Putamen (tissue), 1 donor: ENCODE measurements around the gene PANX1.
"Not testable (repeated sequence)": the region's sequence is repeated elsewhere in the genome, so short reads cannot be mapped to it uniquely, and the experiment has no call there.

ENCODE experiments used
- DNase-seq: peaks from one replicate; pipeline ENCODE4 v3.0.0-alpha.2; 2016; ENCODE audit warnings: low spot score

The PANX1 gene, protein sequence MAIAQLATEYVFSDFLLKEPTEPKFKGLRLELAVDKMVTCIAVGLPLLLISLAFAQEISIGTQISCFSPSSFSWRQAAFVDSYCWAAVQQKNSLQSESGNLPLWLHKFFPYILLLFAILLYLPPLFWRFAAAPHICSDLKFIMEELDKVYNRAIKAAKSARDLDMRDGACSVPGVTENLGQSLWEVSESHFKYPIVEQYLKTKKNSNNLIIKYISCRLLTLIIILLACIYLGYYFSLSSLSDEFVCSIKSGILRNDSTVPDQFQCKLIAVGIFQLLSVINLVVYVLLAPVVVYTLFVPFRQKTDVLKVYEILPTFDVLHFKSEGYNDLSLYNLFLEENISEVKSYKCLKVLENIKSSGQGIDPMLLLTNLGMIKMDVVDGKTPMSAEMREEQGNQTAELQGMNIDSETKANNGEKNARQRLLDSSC

DNA sequence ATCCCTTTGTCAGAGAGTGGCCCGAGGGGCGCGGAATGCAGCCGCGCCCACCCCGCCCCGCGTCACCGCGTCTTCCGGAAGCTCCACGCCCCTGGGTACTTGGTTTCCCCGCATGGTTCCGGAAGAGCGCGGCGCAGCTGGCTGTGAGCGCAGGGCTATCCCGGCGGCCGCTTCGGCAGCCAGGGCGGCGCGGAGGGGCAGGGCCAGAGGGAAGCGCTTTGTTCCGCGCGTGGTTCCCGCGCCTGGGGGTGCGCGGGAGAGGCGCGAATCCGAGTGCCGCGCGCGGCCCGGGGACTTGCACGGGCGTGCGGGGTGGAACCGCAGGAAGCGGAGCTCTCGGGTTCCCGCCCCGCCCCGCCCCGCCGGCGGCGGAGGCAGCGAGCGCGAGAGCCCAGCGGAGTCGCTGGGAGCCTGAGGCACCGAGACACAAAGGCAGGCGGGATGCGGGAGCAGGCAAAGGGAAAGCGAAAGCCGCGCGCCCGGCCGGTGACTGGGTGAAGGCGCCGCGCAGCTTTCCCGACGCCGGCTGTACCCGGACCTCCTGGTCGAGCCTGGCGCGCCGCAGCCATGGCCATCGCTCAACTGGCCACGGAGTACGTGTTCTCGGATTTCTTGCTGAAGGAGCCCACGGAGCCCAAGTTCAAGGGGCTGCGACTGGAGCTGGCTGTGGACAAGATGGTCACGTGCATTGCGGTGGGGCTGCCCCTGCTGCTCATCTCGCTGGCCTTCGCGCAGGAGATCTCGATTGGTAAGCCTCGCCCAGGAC, at the start of gene PANX1:
TSS of gene PANX1 (plus strand) at position 96 of the 766 bp plus-strand sequence. CDS start at position 568, 472 bp downstream.
- DNase-seq = peak; percentile 80

DNA sequence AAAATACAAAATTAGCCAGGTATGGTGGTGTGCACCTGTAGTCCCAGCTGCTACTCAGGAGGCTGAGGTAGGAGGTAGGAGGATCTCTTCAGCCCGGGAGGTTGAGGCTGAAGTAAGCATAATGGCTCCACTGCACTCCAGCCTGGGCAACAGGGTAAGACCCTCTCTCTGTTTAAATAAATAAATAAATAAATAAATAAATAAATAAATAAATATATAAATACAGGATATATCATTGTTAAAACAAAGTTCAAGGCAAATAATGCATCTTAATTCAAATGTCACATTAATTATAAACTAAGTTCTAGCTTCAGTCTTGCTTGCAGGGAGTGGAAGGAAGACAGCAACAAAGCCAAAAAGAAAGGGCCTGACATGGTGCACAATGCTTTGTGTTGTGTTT, 44.5 kb upstream of the PANX1 start:
- DNase-seq = no peak

DNA sequence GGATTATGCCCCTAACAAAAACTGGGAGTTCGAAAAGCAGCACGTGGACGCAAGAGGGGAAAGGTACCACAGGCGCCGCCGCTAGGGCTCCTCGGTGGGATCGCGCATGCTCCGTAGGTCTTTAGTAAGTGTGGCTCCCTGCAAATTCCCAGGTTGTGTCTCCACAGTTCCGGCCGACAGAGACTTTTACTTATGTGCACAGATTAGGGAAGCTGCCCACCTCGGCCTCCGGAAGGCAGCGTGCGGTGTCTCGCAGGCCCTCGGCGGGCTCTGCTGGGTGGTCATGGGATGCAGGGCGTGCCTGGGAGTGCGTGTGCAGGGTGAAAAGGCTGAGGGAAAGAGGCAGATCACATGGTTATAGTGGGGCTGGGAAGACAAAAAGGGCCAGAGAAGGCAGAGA, 39.7 kb upstream of the PANX1 start:
- DNase-seq = no peak

DNA sequence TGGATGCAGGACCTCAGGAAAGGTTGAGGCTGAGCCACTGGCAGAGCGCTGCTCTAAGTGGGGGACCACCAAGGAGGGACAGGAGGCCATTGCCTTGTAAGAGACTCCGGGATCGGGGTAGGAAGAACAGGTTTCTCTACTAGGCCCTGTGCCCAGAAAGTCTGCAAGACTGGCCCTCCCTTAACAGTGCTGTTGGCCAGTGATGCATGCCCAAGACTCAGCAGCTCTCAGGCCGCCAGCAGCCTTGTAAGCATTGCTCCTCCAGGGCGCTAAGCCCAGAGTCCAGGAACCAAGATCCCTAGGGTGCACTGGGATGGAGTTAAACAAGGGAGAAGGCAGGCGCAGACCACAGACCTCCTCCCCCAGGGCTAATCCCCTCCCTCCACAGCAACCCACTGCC, 39.3 kb upstream of the PANX1 start:
- DNase-seq = no peak

DNA sequence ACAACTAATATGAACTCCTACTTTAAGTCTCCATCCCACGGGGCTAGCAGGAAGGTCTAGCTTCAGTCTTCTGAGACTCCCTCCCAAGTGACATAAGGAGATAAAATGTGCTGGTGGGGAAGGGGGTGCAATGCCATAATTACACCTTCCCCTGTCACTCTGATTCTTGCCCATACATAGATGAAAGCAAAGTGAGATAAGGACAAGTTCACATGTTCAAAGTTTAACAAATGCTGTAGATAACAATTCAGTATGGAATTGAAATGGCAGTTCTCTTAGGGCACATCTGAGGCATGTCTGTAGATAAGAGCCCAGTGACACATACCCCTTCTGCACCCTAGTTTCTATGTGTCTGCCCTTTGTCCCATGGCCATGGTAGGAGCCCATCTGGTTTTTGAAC, 38.2 kb upstream of the PANX1 start:
- DNase-seq = no peak

DNA sequence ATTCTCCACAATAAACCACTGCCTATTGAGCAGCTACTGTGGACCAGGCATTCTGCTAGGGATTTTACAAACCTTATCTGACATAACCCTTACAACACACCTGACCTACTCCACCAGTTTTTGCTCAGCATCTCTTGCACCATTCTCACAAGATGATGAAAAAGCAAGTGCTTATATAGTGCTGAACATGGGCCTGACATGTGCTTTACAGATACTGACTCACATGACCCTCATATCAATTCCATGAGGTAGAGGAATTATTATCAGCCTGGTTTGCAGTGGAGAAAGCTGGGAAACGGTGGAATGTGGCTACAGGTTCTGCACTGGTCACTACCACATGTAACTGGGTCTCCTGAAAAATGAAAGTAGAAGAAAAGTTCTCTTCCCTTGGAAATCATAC, 37.5 kb upstream of the PANX1 start:
- no peak for DNase-seq

DNA sequence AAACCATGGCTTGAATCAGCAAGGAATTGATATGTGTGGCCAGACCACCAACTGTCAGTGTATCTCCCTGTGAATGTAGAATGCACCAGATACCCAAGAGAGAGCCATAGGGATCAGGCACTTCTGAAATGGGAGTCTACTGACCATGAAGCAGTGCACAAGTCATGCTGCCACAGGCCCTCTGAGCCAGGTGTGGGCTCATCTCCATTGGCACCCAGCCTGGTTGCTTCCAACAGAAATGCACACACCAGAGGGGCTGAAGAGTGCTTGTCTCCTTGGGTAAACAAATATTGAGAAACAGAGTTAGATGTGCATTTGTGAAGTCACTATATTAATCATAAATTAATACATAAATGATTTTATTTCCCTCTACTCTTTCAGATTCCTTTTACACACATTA, 28.4 kb upstream of the PANX1 start:
- DNase-seq = no peak

DNA sequence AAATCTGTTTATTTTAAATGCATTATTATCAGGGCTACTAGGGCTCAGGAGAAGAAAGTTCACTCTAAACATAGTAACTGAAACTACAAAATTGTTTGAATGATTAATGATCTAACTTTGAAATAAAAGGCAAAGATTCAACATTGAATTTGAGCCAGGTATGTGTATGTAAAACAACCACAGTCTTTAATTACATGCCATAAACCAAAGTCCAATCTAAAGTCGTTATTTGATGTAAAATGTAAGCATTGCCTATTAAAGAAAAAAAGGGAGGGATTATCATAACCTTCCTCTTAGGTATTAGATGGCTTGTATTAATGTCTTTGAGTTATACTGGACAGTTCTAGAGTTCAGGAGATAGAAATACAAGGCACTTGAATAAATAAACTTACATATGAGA, 25.2 kb upstream of the PANX1 start:
- no peak for DNase-seq

DNA sequence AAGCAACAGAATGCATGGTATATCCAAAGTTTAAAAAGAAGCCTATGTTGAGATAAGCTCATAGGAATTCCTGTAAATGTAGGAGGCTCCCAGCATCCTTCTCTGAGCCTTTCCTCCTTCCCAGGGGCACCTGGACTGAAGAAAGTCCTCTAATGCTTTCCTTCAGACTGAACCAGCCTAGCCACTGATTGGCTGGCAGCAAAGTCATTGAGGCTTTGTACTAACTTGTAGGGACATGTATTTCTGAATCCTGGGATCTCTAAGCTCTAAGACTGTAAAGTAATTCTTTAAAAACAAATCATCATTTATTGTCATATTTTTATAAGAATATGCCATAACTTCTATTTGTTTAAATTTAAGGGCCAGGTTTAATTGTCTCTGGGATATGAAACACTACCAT, 23.9 kb upstream of the PANX1 start:
- DNase-seq = no peak

DNA sequence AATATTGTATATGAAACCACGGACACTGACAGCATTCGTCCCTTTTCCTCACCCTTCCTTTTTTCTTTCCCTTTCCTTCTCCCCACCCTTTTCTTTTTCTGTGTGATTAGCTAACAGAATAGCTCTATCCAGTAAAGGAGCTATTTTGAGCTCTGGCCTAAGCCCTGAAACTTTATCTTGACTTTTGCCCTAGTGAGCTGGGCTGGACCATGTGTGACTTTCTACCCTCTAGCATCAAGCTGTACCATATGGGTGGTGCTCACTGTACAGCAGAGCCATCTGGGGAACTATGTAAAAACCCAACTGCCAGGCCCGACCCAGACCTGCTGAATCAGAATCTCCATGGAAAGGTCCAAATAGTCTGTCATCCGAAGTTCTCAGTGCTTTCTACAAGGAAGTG, 21.9 kb upstream of the PANX1 start:
- no peak for DNase-seq

DNA sequence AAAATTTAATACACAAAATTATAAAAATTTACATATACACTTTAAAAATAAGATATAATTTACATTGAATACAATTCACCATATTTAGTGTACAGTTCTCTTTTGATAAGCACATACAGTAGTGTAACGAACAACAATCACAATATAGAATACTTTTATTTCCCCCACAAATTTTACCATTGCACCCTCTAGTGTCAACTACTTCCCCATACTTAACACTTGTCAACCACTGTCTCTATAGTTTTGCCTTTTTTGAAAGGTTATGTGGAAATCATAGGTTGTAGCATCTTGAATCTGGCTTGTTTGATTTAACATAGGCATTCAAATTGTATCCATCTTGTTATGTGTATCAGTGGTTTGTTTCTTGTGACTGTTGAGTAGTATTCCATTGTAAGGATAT, 21.3 kb upstream of the PANX1 start:
- no peak for DNase-seq

DNA sequence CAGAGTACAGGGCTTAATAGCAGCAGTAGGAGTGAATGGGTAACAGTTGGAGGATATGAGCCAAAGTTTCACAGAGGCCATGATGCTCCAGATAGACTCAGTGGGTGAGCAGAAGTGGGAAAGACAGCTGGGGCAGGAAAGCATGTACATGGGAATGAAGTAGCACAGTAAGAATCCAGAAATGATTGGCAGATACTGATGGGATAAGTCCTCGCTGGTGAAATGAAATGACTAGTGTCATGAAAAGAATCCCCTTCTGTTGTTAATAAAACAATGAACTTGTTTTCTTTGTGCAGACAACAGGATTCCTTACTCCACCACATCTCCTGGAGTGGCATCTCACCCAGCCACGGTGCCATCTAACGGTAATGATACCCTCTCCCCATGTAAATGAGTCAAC, 17.4 kb upstream of the PANX1 start:
- DNase-seq = no peak

DNA sequence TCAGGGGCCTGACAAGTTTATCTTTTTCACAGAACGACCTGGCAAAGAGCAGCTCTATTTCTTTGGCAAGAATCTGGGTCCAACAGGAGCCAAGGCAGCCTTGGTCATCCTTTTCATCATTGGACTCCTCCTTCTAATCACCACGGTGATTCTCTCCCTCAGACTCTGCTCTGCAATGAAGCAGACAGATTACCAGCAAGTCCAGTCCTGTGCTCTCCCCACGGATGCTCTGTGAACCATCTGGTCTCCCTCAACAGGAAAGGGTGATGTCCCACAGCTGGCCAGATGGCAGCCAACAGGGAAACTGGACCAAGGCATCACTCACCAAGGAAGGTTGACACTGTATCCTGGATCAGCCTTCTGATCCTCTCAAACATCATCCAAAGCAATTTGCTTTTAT, 17.0 kb upstream of the PANX1 start:
- DNase-seq = no peak

DNA sequence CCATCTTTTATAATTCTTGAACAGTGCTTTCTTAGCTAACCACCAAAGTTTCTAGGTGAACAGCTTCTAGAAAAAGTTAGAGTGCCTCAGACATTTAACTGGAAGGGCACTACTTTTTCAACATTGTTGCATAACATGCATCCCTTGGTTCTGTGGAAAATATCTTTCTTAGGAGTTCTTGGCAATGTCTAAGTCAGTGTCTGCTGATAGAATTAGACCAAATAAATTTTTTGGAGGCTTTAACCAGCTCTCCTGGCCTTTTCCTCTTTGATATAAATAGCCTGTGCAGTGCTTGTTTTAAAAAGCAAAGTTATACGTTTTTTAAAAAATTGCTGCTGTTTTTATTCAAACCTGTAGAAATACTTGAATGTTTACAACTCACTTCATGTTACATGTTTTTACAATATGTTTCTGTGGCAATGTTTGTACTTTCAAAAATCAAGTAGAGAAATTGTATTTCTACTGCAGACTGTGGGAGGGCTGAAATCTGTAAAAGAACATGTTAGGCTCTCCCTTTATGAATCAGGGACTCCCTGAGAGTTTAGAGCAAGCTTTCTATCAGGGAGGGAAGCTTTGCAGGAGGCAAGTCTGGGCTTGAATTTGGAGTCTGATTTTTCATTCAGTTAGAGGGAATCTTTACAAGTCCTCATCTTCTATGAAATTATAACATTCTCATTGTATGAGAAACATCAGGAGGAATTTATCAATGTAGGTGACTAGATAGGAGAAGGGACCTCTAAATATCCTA, 16.3 kb upstream of the PANX1 start:
- no peak for DNase-seq

DNA sequence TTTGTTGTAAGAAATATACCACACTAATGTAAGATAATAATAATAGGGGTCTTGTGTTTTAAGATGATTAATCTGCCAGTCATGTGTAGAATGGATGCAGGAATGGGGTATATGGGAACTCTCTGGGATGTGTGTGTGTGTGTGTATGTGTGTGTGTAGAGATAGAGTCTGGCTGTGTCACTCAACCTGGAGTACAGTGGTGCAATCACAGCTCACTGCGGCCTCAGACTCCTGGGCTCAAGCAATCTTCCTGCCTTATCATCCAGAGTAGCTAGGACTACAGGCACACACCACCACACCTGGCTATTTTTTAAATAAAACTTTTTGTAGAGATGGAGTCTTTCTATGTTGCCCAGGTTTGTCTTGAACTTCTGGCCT, 11.5 kb upstream of the PANX1 start:
- DNase-seq = no peak

DNA sequence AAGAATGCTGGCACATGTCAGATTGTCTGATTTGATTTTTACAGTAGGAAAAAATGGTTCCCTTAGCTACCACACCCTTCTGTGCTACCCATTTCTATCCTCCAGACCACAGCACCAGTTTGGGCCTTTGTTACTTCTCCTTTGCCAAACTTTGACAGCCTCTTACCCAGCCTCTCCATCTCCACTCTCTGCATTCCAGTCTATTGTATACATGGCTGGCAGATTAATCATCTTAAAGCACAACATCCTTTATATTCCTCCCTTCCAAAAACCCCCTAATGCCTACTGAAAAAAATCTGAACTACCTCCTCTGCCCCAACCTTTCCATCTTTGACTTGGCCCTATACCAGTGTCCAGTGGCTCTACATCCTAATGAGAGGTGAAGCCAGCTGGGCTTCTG, 10.8 kb upstream of the PANX1 start:
- no peak for DNase-seq

DNA sequence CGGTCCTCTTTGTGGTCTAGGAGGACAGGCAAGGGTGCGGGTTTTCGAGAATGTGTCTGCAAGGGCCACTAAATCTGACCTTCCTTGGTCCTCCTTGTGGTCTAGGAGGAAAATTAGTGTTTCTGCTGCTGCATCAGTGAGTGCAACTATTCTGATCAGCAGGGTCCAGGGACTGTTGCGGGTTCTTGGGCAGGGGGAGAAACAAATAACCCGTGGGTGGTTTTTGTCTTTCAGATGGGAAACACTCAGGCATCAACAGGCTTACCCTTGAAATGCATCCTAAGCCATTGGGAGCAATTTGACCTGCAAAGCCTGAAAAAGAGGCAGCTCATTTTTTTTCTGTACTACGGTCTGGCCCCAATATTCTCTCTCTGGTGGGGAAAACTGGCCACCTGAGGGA, 9.0 kb upstream of the PANX1 start:
- DNase-seq = not testable (repeated sequence)

DNA sequence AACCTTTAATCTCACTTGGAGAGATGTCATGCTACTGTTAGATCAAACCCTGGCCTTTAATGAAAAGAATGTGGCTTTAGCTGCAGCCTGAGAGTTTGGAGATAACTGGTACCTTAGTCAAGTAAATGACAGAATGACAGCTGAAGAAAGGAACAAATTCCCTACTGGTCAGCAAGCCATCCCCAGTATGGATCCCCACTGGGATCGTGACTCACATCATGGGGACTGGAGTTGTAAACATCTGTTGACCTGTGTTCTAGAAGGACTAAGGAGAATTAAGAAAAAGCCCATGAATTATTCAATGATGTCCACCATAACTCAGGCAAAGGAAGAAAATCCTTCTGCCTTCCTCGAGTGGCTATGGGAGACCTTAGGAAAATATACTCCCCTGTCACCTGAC, 8.1 kb upstream of the PANX1 start:
- not testable (repeated sequence) for DNase-seq

DNA sequence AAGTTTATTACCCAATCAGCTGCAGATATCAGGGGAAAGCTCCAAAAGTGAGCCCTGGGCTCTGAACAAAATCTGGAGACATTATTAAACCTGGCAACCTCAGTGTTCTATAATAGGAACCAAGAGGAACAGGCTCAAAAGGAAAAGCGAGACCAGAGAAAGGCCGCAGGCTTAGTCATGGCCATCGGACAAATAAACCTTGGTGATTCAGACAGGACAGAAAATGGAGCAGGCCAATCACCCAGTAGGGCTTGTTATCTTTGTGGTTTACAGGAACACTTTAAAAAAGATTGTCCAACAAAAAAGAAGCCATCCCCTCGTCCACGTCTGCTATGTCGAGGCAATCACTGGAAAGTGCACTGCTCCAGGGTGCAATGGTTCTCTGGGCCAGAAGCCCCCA, 7.7 kb upstream of the PANX1 start:
- DNase-seq = no peak

DNA sequence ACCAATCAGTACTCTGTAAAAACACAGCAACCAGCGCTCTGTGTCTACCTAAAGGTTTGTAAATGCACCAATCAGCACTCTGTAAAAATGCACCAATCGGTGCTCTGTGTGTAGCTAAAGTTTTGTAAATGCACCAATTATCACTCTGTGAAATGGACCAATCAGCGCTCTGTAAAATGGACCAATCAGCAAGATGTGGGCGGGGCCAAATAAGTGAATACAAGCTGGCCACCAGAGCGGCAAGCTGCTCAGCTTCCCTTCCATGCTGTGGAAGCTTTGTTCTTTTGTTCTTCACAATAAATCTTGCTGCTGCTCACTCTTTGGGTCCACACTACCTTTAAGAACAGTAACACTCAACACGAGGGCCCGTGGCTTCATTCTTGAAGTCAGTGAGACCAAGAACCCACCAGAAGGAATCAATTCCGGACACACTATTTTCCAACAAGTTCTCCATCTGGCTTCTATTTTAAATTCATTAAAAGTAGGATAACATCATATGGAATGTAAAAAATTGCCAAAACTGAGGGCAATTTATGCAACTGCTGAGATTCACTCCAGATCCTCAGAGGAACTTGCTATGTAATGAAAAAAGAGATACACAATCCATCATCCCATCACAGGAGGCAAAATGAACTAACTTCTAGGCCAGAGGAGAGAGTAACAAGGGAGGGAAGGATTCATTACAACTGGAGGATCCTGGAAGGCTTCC, 3.1 kb upstream of the PANX1 start:
- DNase-seq = no peak

DNA sequence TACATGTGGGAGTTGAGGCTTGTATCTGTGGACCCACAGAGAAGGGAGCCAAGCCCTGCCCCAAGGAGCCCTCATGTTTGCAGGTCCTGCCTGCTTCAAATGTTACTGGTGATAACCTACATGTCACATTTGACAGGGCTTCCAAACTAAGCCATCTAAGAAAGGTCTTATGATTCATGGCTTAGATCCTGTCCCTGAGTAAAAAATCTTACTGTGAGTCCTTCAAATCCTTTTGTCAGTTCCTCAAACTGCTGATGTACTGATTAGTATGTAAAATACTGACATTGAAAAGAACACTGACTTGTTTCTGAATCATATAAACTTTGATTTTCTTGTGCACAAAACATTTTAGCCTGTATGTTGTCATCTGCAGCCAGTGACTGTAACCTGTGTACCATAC, 1.0 kb upstream of the PANX1 start:
- DNase-seq = no peak

DNA sequence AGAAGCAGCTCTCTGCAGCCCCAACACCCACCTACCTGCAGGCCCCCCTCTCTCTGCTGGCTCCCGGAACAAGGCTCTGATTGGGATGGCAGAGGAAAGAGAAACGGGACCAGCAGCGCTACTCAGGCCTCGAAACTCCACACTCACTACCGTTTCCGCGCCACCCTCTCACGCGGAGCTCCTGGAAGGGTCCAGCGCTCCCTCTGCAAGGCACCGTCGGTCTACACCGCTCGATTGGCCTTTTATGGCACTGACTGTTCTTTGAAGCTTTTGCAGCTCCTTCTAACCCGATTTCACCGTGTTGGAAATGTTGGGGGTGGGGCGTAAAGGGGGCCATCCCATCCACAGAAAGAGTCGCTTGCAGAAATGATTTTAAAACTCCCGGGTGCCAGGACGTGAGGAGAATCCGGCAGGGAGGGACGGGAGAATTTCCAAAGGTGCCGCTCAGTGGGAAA, 323 bp upstream of the PANX1 start:
- no peak for DNase-seq
